Liver (tissue), 9 donors: ENCODE measurements around the gene PLEKHM2. TPM values are rescaled to one million over a fixed set of nuclear protein-coding genes. Genes with fewer than 3 reads are reported as not detected.

Experiments
- DNase-seq: peaks from one replicate; pipeline ENCODE4 v3.0.0-alpha.2; 2017; ENCODE audit warnings: low spot score
- H3K27ac ChIP-seq, 2 donors: one replicate each; pipeline ENCODE4 v1.7.0; 2013; ENCODE audit warnings: inconsistent platforms in 2 of 2, low read length in 2 of 2, control low read depth in 1 of 2, low read depth in 1 of 2, mild to moderate bottlenecking in 1 of 2
- H3K27me3 ChIP-seq, 4 donors: one replicate each; pipeline versions ENCODE4 v1.6.1 to v1.7.0; 2013; ENCODE audit warnings: low read length in 3 of 4, inconsistent platforms in 1 of 4, mild to moderate bottlenecking in 1 of 4, moderate library complexity in 1 of 4; ENCODE audit not compliant: control insufficient read depth in 4 of 4, insufficient read depth in 4 of 4
- H3K36me3 ChIP-seq, 4 donors: one replicate each; pipeline versions ENCODE4 v1.6.1 to v1.7.0; 2013; ENCODE audit warnings: low read length in 3 of 4, mild to moderate bottlenecking in 3 of 4, low read depth in 1 of 4, moderate library complexity in 1 of 4; ENCODE audit not compliant: control insufficient read depth in 4 of 4, insufficient read depth in 3 of 4
- H3K4me1 ChIP-seq, 4 donors: one replicate each; pipeline versions ENCODE4 v1.6.1 to v1.7.0; 2013; ENCODE audit warnings: low read length in 3 of 4, mild to moderate bottlenecking in 3 of 4, moderate library complexity in 1 of 4; ENCODE audit not compliant: control insufficient read depth in 4 of 4, insufficient read depth in 4 of 4
- H3K4me3 ChIP-seq, 3 donors: one replicate each; pipeline versions ENCODE4 v1.6.1 to v1.7.0; 2013; ENCODE audit warnings: low read length in 3 of 3, control low read depth in 1 of 3, low read depth in 1 of 3, mild to moderate bottlenecking in 1 of 3
- H3K9ac ChIP-seq, 2 donors: one replicate each; pipeline ENCODE4 v1.7.0; 2013; ENCODE audit warnings: low read length in 2 of 2, mild to moderate bottlenecking in 2 of 2, moderate library complexity in 2 of 2, control low read depth in 1 of 2, low read depth in 1 of 2
- H3K9me3 ChIP-seq, 4 donors: one replicate each; pipeline versions ENCODE4 v1.6.1 to v1.7.0; 2013; ENCODE audit warnings: low read length in 3 of 4; ENCODE audit not compliant: control insufficient read depth in 4 of 4
- EGR1 ChIP-seq, 2 donors: IDR thresholded peaks; 2 replicates each; pipeline ENCODE4 v1.6.1; 2016 to 2018; ENCODE audit warnings: antibody characterized with exemption in 2 of 2, low read depth in 2 of 2
- FOXA1 ChIP-seq: IDR thresholded peaks from 2 replicates; pipeline ENCODE4 v1.6.1; 2016; ENCODE audit warnings: antibody characterized with exemption
- FOXA2 ChIP-seq: IDR thresholded peaks from 2 replicates; pipeline ENCODE4 v1.6.1; 2016; ENCODE audit warnings: antibody characterized with exemption
- GABPA ChIP-seq, 2 donors: IDR thresholded peaks in 1 of 2; conservative IDR thresholded peaks in 1 of 2; 2 replicates each; pipeline ENCODE4 v1.6.1; 2016; ENCODE audit warnings: antibody characterized with exemption in 2 of 2, mild to moderate bottlenecking in 1 of 2, moderate library complexity in 1 of 2
- HNF4G ChIP-seq: IDR thresholded peaks from 2 replicates; pipeline ENCODE4 v1.6.1; 2016; ENCODE audit warnings: antibody characterized with exemption
- JUND ChIP-seq, 2 donors: IDR thresholded peaks; 2 replicates each; pipeline ENCODE4 v1.6.1; 2016; ENCODE audit warnings: antibody characterized with exemption in 2 of 2
- NR2F2 ChIP-seq: IDR thresholded peaks from 2 replicates; pipeline ENCODE4 v1.6.1; 2016; ENCODE audit warnings: antibody characterized with exemption
- RAD21 ChIP-seq, 2 donors: IDR thresholded peaks; 2 replicates each; pipeline ENCODE4 v1.6.1; 2016; ENCODE audit warnings: antibody characterized with exemption in 2 of 2, mild to moderate bottlenecking in 2 of 2
- RXRA ChIP-seq, 2 donors: IDR thresholded peaks; 2 replicates each; pipeline ENCODE4 v1.6.1; 2017 to 2018; ENCODE audit warnings: antibody characterized with exemption in 2 of 2, mild to moderate bottlenecking in 1 of 2
- TAF1 ChIP-seq: conservative IDR thresholded peaks from 2 replicates; pipeline ENCODE4 v1.6.1; 2016; ENCODE audit warnings: antibody characterized with exemption, mild to moderate bottlenecking
- YY1 ChIP-seq: IDR thresholded peaks from 2 replicates; pipeline ENCODE4 v1.6.1; 2016; ENCODE audit warnings: antibody characterized with exemption, mild to moderate bottlenecking
- WGBS: extraction: QIAGEN DNeasy Blood & Tissue Kit; methylation state at CpG from one replicate; pipeline ENCODE4 v1.1.7; 2013; 5-methylcytosine and 5-hydroxymethylcytosine counted together
- polyA plus RNA-seq, 2 donors: library from polyadenylated mRNA; stranded (reverse) in 1 of 2; unstranded in 1 of 2; fragments of 200-250 nt in 1 of 2; fragments of >200 nt in 1 of 2; fragmentation: Nextera tagmentation in 1 of 2; extraction: Ambion mirVana in 1 of 2; gene quantifications; one replicate each; pipeline versions ENCODE4 v1.2.1 to v1.2.3, GENCODE V29; 2013 to 2015
- total RNA-seq, 2 donors: library from RNA; depleted of rRNA; stranded (reverse); fragments of >200 nt; gene quantifications; one replicate each; pipeline ENCODE4 v1.2.3, GENCODE V29; 2014
- TF ChIP-seq, protein P1 (sequence below): IDR thresholded peaks from 2 replicates; pipeline ENCODE4 v1.6.1; 2016; ENCODE audit warnings: antibody characterized with exemption
- TF ChIP-seq, protein P2 (sequence below): fragments of 150-350 bp; IDR thresholded peaks from 2 replicates; pipeline ENCODE4 v1.5.1; 2017; ENCODE audit warnings: improper control_type of control experiment, low read depth, low read length; ENCODE audit not compliant: missing input control
- TF ChIP-seq, protein P3 (sequence below): IDR thresholded peaks from 2 replicates; pipeline ENCODE4 v1.6.1; 2016; ENCODE audit warnings: antibody characterized with exemption
- TF ChIP-seq, protein P4 (sequence below): IDR thresholded peaks from 2 replicates; pipeline ENCODE4 v1.6.1; 2016; ENCODE audit warnings: antibody characterized with exemption, mild to moderate bottlenecking
- donor health status: healthy.
- donor health status: healthy.
- donor health status: healthy.
- donor health status: healthy.
- donor health status: healthy.

PLEKHM2 gene
- total and polyA plus RNA-seq, 4 donors, result 4.1 to 22.6 (median 17.0) TPM

DNA sequence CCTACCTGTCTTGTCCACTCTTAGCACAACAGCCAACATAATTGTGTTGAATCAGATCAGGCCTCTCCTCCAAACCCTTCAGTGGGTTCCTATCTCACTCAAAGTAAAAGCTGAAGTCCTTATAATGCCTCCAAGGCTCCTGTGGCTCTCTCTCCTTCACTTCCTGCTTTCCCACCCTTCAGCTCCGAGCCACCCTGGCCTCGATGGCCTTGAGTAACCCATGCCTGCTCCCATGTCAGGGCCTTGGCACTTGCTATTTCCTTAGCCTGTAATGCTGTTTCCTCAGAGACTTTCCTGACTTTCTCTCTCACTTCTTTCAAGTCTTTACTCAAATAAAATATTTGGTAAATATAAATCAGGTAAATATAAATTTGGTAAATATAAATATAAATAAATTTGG lies 8.1 kb upstream of the PLEKHM2 start (continued):
- TF ChIP-seq, protein P1, sequence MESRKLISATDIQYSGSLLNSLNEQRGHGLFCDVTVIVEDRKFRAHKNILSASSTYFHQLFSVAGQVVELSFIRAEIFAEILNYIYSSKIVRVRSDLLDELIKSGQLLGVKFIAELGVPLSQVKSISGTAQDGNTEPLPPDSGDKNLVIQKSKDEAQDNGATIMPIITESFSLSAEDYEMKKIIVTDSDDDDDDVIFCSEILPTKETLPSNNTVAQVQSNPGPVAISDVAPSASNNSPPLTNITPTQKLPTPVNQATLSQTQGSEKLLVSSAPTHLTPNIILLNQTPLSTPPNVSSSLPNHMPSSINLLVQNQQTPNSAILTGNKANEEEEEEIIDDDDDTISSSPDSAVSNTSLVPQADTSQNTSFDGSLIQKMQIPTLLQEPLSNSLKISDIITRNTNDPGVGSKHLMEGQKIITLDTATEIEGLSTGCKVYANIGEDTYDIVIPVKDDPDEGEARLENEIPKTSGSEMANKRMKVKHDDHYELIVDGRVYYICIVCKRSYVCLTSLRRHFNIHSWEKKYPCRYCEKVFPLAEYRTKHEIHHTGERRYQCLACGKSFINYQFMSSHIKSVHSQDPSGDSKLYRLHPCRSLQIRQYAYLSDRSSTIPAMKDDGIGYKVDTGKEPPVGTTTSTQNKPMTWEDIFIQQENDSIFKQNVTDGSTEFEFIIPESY, result no peak
- no peak for TF ChIP-seq FOXA2
- no peak for TF ChIP-seq NR2F2
- TF ChIP-seq TAF1, result no peak
- TF ChIP-seq RXRA (IDR thresholded peaks at IDR 0.05), result no peak

GRCh38 chr1:15676688-15677661 lies 7.1 kb upstream of the PLEKHM2 start:
- WGBS, result 90% methylated on average over 6 of the region's 6 CpGs
- no peak for DNase-seq
- H3K9me3 ChIP-seq, result no peaks in the 10 kb centered on the region
- no peaks in the 10 kb centered on the region for H3K27me3 ChIP-seq
- H3K36me3 ChIP-seq, result no peaks in the 10 kb centered on the region
- H3K4me3 ChIP-seq, result no peak overlapping the region
- no peak overlapping the region for H3K27ac ChIP-seq
- no peak overlapping the region for H3K9ac ChIP-seq
- TF ChIP-seq NR2F2 (no peak), FOXA2 (no peak), HNF4G (no peak), RXRA (IDR thresholded peaks at IDR 0.05) (no peak), RAD21 (IDR thresholded peaks at IDR 0.05) (no peak), YY1 (no peak), FOXA1 (no peak)
- TF ChIP-seq, protein P2, sequence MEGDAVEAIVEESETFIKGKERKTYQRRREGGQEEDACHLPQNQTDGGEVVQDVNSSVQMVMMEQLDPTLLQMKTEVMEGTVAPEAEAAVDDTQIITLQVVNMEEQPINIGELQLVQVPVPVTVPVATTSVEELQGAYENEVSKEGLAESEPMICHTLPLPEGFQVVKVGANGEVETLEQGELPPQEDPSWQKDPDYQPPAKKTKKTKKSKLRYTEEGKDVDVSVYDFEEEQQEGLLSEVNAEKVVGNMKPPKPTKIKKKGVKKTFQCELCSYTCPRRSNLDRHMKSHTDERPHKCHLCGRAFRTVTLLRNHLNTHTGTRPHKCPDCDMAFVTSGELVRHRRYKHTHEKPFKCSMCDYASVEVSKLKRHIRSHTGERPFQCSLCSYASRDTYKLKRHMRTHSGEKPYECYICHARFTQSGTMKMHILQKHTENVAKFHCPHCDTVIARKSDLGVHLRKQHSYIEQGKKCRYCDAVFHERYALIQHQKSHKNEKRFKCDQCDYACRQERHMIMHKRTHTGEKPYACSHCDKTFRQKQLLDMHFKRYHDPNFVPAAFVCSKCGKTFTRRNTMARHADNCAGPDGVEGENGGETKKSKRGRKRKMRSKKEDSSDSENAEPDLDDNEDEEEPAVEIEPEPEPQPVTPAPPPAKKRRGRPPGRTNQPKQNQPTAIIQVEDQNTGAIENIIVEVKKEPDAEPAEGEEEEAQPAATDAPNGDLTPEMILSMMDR, result no peak
- TF ChIP-seq, protein P3, sequence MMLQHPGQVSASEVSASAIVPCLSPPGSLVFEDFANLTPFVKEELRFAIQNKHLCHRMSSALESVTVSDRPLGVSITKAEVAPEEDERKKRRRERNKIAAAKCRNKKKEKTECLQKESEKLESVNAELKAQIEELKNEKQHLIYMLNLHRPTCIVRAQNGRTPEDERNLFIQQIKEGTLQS, result no peak
- H3K4me1 ChIP-seq, result no peaks in the 10 kb centered on the region

DNA sequence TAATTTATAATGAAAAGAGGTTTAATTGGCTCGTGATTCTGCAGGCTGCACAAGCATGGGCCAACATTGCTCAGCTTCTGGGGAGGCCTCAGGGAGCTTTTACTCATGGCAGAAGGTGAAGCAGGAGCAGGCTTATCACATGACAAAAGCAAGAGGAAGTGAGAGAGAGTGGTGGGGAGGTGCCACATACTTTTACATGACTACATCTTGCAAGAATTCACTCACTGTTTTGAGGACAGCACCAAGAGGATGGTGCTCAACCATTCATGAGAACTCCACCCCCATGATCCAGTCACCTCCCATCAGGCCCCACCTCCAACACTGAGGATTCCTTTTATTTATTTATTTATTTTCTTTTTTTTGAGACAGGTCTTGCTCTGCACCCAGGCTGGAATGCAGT lies 5.5 kb upstream of the PLEKHM2 start:
- Histone ChIP-seq H3K27ac (no peak overlapping the region), H3K36me3 (no peaks in the 10 kb centered on the region), H3K27me3 (no peaks in the 10 kb centered on the region), H3K4me3 (no peak overlapping the region), H3K9me3 (no peaks in the 10 kb centered on the region), H3K9ac (no peak overlapping the region), H3K4me1 (peaks cover 0 to 2% (median 0%) of the 10 kb centered on the region in 4 donors)
- no peak for DNase-seq
- TF ChIP-seq JUND (IDR thresholded peaks at IDR 0.05), result no peak
- TF ChIP-seq FOXA2, result no peak
- TF ChIP-seq RXRA (IDR thresholded peaks at IDR 0.05), result no peak
- TF ChIP-seq GABPA (IDR thresholded peaks at IDR 0.05 in 1 of 2, conservative IDR thresholded peaks at IDR 0.05 in 1 of 2), result no peak
- TF ChIP-seq, protein P4, sequence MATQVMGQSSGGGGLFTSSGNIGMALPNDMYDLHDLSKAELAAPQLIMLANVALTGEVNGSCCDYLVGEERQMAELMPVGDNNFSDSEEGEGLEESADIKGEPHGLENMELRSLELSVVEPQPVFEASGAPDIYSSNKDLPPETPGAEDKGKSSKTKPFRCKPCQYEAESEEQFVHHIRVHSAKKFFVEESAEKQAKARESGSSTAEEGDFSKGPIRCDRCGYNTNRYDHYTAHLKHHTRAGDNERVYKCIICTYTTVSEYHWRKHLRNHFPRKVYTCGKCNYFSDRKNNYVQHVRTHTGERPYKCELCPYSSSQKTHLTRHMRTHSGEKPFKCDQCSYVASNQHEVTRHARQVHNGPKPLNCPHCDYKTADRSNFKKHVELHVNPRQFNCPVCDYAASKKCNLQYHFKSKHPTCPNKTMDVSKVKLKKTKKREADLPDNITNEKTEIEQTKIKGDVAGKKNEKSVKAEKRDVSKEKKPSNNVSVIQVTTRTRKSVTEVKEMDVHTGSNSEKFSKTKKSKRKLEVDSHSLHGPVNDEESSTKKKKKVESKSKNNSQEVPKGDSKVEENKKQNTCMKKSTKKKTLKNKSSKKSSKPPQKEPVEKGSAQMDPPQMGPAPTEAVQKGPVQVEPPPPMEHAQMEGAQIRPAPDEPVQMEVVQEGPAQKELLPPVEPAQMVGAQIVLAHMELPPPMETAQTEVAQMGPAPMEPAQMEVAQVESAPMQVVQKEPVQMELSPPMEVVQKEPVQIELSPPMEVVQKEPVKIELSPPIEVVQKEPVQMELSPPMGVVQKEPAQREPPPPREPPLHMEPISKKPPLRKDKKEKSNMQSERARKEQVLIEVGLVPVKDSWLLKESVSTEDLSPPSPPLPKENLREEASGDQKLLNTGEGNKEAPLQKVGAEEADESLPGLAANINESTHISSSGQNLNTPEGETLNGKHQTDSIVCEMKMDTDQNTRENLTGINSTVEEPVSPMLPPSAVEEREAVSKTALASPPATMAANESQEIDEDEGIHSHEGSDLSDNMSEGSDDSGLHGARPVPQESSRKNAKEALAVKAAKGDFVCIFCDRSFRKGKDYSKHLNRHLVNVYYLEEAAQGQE, result no peak
- no peak for TF ChIP-seq EGR1 (IDR thresholded peaks at IDR 0.05; ENCODE audit: low read depth in 2 of 2)
- TF ChIP-seq, protein P3, result no peak
- TF ChIP-seq RAD21 (IDR thresholded peaks at IDR 0.05), result no peak
- no peak for TF ChIP-seq HNF4G
- TF ChIP-seq, protein P2, result no peak
- TF ChIP-seq NR2F2, result no peak
- TF ChIP-seq YY1, result no peak
- WGBS, result 92% methylated on average over 1 of the region's 1 CpG
